ENCODE measurements around the gene SPPL2A. TPM values are rescaled to one million over a fixed set of nuclear protein-coding genes. Genes with fewer than 3 reads are reported as not detected.

SPPL2A gene
- total RNA-seq, 1 experiment from 2014 or later = 64.4 TPM

DNA sequence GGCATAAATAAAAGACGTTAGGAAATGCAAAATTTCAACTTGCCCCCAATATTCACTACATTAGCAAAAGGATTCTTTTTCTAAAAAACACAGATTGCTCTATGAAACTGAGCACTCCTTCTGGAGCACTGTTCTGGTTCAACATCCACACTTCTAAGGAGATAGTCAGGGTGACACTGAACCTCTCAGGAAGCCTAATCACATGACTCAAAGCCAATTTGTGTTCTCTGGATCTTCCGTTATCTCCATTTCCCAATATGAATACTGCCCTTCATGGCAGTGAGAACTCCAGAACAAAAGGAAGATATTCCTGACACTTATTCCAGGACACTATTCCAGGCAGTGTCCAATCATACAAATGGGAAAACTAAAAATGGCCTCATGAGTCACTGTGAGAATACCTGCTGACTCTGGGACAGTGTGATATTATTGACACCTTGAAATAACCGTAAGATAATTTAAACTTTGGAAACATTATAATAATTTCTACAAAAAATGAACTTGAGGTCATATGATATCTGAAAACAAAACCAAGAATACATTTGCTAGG is 57.6 kb downstream of the SPPL2A start:
- no peak overlapping the region for H2AFZ ChIP-seq (ENCODE audit: low read length)
- H2BK5ac ChIP-seq (ENCODE audit: insufficient read length, low read length) = no peak overlapping the region
- no peaks in the 10 kb centered on the region for H3K23me2 ChIP-seq (ENCODE audit: insufficient read length, low read depth, low read length, poor library complexity, severe bottlenecking)
- H2BK120ac ChIP-seq (ENCODE audit: low read depth, low read length, poor library complexity, severe bottlenecking) = no peak overlapping the region
- H3K23ac ChIP-seq (ENCODE audit: insufficient read length, low read depth, low read length) = no peak overlapping the region
- no peak overlapping the region for H3K4me2 ChIP-seq (ENCODE audit: insufficient read depth, insufficient read length, low read length)
- H3K56ac ChIP-seq (ENCODE audit: insufficient read length, low read depth, low read length) = no peak overlapping the region
- H3K27me3 Mint-ChIP-seq (ENCODE audit: low read depth) = no peaks in the 10 kb centered on the region
- no peak overlapping the region for H2AK5ac ChIP-seq (ENCODE audit: insufficient read length, low read length)
- H3K4ac ChIP-seq (ENCODE audit: low read depth, low read length) = no peak overlapping the region
- no peak overlapping the region for H3K18ac ChIP-seq (ENCODE audit: insufficient read length, low read depth, low read length)
- H4K91ac ChIP-seq (ENCODE audit: insufficient read length, low read depth, low read length) = no peak overlapping the region
- no peak overlapping the region for H2BK12ac ChIP-seq (ENCODE audit: insufficient read length, low read depth, low read length)
- no peaks in the 10 kb centered on the region for H3K79me1 ChIP-seq (ENCODE audit: insufficient read depth, low read depth, low read length, poor library complexity, severe bottlenecking)
- H3K79me2 ChIP-seq (ENCODE audit: insufficient read depth, low read length) = no peaks in the 10 kb centered on the region
- no peak overlapping the region for H3K9ac ChIP-seq (ENCODE audit: extremely low read depth, insufficient read length, low read length)
- H4K5ac ChIP-seq (ENCODE audit: insufficient read length, low read depth, low read length) = no peak overlapping the region
- no peak overlapping the region for H3K27ac ChIP-seq (ENCODE audit: insufficient read length, low read depth, low read length)
- no peaks in the 10 kb centered on the region for H3K9me3 Mint-ChIP-seq
- no peaks in the 10 kb centered on the region for H3K4me1 Mint-ChIP-seq
- no peak for DNase-seq
- TF ChIP-seq, protein P1, sequence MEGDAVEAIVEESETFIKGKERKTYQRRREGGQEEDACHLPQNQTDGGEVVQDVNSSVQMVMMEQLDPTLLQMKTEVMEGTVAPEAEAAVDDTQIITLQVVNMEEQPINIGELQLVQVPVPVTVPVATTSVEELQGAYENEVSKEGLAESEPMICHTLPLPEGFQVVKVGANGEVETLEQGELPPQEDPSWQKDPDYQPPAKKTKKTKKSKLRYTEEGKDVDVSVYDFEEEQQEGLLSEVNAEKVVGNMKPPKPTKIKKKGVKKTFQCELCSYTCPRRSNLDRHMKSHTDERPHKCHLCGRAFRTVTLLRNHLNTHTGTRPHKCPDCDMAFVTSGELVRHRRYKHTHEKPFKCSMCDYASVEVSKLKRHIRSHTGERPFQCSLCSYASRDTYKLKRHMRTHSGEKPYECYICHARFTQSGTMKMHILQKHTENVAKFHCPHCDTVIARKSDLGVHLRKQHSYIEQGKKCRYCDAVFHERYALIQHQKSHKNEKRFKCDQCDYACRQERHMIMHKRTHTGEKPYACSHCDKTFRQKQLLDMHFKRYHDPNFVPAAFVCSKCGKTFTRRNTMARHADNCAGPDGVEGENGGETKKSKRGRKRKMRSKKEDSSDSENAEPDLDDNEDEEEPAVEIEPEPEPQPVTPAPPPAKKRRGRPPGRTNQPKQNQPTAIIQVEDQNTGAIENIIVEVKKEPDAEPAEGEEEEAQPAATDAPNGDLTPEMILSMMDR (conservative IDR thresholded peaks at IDR 0.05) = no peak
- H3K36me3 Mint-ChIP-seq (ENCODE audit: insufficient read depth in 1 of 3, low read depth in 3 of 3) = peaks cover 0 to 8% (median 4%) of the 10 kb centered on the region in 3 experiments; a peak in 3 of 7 replicates
- H2BK15ac ChIP-seq (ENCODE audit: low read depth, low read length) = no peak overlapping the region
- no peaks in the 10 kb centered on the region for H3K9me3 ChIP-seq (ENCODE audit: control insufficient read depth, low read depth, low read length)
- no peaks in the 10 kb centered on the region for H3K27me3 ChIP-seq (ENCODE audit: insufficient read depth, low read length)
- no peak overlapping the region for H3T11ph ChIP-seq (ENCODE audit: low read length)
- H3K4me3 Mint-ChIP-seq = no peak overlapping the region
- WGBS (ENCODE audit: extremely low coverage, insufficient read length, low lambda C conversion rate) = no CpG with 5 or more reads among the region's 3 CpGs
- H4K20me1 ChIP-seq (ENCODE audit: control insufficient read depth, insufficient read depth, insufficient read length) = no peaks in the 10 kb centered on the region
- no peak overlapping the region for H3K27ac Mint-ChIP-seq
- no peak overlapping the region for H4K8ac ChIP-seq (replicated peaks; ENCODE audit: insufficient read length, low read depth, low read length)
- no peaks in the 10 kb centered on the region for H3K4me1 ChIP-seq (ENCODE audit: insufficient read depth, low read length)
- no peak overlapping the region for H2BK20ac ChIP-seq (ENCODE audit: low read depth, low read length, poor library complexity, severe bottlenecking)
- H3K14ac ChIP-seq (ENCODE audit: insufficient read depth, low read length) = no peak overlapping the region
